Cardiac fibroblast (primary cell): ENCODE data around the gene TIGD7.
A peak's percentile ranks its signal among the peaks of the same experiment; 100 is the strongest.
"Not testable (repeated sequence)": the region's sequence is repeated elsewhere in the genome, so short reads cannot be mapped to it uniquely, and the experiment has no call there.

Experiments
- DNase-seq, 2 donors: peaks; one replicate each; pipeline versions ENCODE4 v3.0.0 to v3.0.0-alpha.2; 2010; ENCODE audit warnings: low read depth in 2 of 2
- H3K4me3 ChIP-seq, 2 donors: replicated peaks in 1 of 2; 1 replicate in 1 of 2; 2 replicates in 1 of 2; pipeline ENCODE4 v1.5.1; 2011; ENCODE audit warnings: low read depth in 2 of 2, low read length in 2 of 2, mild to moderate bottlenecking in 2 of 2, moderate library complexity in 1 of 2
- CTCF ChIP-seq: IDR thresholded peaks from one replicate; pipeline ENCODE4 v1.5.1; 2011; ENCODE audit warnings: low read depth, mild to moderate bottlenecking, low read length, inconsistent platforms

The TIGD7 gene

GRCh38 chr16:3282730-3283542 lies 22.3 kb downstream of the TIGD7 start, which contains the start of gene ZNF263:
TSS of gene ZNF263 (plus strand) at chr16:3283491. CDS start at chr16:3283819, 328 bp downstream.
- peak; percentile 99 for DNase-seq
- no peak for TF ChIP-seq CTCF
- peak within 1 kb of the TSS; percentile 92 to 99 for H3K4me3 ChIP-seq

- DNase-seq: no peak
- H3K4me3 ChIP-seq: peak overlapping the region; percentile 92 to 99
- no peak for TF ChIP-seq CTCF
Measured at GRCh38 chr16:3282103-3282729, 23.0 kb downstream of the TIGD7 start.

- no peak for TF ChIP-seq CTCF
- H3K4me3 ChIP-seq: no peak overlapping the region
- no peak for DNase-seq
Measured at GRCh38 chr16:3281222-3281820, 23.9 kb downstream of the TIGD7 start.

- no peak overlapping the region for H3K4me3 ChIP-seq
- no peak for TF ChIP-seq CTCF
- no peak for DNase-seq
Measured at GRCh38 chr16:3276679-3277078, 28.6 kb downstream of the TIGD7 start.

GRCh38 chr16:3274947-3275346 lies 30.3 kb downstream of the TIGD7 start:
- H3K4me3 ChIP-seq: no peak overlapping the region
- DNase-seq: no peak
- TF ChIP-seq CTCF: no peak

- TF ChIP-seq CTCF: no peak
- peak in 1 of 2 donors; percentile 9 for DNase-seq
- no peak overlapping the region for H3K4me3 ChIP-seq
Measured at GRCh38 chr16:3274490-3274889, 30.7 kb downstream of the TIGD7 start.

GRCh38 chr16:3271281-3271680 lies 33.9 kb downstream of the TIGD7 start:
- not testable (repeated sequence) for DNase-seq, H3K4me3 ChIP-seq

GRCh38 chr16:3270718-3271117 lies 34.5 kb downstream of the TIGD7 start:
- not testable (repeated sequence) for DNase-seq, H3K4me3 ChIP-seq
